GM19468 (cell line): ENCODE measurements around the gene TM4SF1.

ENCODE experiments used
- ATAC-seq: cut with Tn5 transposase; IDR thresholded peaks from one replicate; pipeline ENCODE4 v1.9.1; 2021; ENCODE audit warnings: mild to moderate bottlenecking, moderate library complexity, moderate number of reproducible peaks; ENCODE audit not compliant: unreplicated experiment; ENCODE audit errors: extremely low read depth

TM4SF1 gene

GRCh38 chr3:149376718-149377407, 586 bp downstream of the TM4SF1 start:
- no peak for ATAC-seq

DNA sequence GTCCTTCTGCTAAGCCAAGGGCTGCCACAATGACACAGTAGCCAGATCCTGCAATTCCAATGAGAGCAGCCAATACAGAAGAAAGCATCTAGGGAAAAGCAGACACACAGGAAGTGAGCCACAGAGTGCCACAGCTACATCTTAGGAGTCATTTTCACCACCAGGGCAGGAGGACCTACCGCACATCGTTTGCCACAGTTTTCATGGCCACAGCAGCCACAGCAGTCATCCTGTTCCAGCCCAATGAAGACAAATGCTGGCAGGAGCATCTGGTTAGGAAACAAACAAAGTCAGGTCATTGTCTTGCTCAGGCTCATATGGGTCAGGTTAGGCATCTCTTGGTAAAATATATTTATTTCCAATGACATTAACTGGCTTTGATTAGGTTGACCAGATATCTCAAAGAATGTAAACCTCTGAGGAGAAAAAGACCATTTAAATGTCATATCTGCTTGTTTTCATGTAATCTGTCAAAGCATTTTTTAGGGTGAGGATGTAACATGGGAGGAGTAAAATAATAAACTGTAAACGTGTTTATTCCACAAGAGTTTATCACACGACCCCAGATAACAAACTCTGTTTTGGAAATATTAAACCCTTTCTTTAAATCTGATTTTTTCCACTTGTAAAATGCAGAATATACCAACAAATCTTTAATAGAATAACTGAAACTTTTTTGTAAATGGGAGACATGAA, 1.8 kb downstream of the TM4SF1 start:
- ATAC-seq: no peak

DNA sequence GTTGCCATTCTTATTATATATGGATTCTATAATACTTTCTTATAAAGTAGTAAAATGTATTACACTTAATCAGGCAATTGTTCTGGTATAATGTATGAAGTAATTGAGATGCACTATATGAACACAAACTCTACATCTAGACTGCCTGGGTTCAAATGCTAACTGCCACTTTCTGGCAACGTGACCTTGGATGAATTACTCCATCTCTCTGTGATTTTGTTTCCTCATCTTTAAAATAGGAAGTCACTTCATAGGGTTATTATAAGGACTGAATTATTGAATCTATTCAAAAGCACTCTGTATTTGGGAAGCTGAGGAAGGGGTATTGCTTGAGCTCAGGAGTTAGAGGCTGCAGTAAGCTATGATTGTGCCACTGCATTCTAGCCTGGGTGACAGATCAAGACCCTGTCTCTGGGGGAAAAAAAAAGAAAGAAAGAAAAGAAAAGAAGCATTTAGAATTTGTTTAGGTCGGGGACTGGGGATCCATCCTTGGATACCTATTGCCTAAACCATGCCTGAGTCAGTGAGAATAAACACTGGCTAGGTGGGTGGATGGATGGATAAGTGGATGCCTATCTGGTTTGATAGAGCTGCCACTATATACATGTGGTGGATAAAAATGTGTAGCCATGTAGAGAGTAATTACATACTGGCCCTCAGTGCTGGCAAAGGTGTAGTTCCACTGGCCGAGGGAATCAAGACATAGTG, 2.5 kb downstream of the TM4SF1 start:
- ATAC-seq: no peak

DNA sequence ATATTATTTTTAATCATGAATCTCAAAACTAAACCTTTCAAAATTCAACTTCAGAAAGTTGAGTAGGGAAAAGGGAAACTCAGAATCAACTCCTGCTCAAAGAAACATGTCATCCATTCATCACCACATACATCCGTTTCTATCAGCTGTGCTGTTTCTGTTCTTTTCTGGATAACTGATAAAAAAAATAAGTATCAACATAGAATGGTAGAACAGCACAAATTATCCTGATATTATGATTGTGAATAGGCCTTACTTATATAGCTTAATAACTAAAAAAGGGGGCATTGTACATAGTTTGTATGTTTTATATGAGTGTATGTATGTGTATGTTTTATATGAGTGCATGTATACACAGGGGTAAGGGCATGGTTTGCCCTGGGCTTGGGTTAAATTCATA, 3.1 kb downstream of the TM4SF1 start:
- ATAC-seq: no peak

DNA sequence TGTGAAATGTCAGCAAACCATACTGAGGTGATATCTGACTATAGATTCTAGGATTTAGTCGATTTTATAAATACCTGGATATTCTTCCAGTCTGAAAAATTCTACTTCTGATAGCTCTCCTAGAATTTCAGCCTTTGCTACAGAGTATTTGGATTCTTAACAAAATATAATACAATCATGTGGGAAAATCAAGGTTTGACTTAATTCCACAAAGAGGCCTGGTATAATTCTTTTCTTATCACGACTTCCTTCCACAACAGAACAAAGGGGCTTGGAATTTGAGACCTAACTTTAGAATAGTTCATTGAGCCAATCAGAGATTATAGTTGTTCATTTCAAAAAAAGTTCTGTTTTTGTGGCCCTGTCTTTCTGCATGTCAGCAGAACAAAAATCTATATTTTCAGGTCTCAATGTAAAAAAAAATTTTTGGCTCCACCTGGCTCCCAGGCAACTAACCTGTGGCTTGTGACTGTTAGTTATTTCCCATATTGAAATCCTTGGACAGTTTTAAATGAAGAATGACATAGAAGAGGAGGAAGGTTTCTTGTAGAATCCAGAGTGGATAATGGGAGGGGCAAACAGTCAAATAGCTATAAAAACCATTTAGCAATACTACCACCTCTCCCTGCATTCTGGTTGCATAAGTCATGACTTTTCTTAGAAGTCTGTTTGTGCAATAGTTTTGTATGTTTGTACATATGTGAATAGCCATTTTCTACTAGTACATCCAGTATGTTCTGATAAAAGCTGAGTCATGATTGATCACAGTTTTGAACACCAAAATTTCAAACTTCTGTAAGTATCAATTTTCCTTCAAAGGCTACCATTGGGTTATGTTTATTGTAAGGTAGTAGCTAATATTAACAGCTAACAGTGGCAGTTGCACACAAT, 4.0 kb downstream of the TM4SF1 start:
- ATAC-seq: no peak

DNA sequence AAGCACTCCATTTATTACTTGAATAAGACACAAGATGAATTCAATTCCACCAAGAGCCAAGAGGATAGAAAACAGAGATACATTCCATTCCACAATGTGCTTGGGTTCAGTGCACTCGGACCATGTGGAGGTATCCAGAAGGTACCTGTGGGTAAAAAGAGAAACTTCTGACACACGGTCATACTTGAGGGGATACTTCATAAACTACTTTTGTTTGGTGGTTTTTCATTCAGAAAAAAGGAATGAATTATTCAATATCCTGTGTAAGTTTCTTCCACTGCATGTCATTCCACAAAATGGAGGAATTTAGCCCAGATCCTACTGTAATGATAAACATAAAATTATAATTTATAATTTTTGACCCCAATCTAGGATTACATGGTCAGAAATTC, 5.7 kb downstream of the TM4SF1 start:
- no peak for ATAC-seq

DNA sequence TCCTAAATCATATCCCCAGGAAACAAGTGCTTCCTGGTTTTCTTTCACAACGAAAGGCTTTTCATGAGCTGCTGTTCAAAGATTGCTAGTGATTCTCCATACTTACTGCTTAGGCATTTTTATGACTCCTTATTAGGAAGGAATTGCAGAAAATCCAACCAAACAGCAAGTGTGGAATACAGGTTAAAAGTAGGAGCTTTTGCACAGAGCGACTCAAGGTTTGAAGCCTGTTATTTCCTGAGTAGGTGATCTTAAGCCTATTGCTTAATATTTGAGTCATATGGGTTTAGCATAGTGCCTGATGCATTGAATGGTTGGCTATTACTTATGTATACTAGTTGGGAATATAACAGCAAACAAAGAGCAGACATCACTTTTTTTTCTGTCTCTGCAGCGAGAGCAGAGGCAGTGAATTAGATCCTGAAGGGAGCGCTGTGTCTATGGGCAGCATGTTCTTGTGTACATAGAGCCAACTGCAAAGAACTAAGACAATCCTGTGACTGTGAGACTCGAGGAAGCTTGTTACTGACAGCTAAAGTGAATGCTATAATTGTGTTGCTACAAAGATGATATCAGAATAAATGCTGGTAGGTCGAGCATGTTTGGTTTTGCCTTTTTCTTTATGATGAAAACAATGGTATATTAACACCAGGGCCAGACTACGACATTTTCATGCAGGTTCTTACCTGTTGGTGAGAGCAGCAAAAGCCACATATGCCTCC, 6.3 kb downstream of the TM4SF1 start:
- ATAC-seq: no peak

DNA sequence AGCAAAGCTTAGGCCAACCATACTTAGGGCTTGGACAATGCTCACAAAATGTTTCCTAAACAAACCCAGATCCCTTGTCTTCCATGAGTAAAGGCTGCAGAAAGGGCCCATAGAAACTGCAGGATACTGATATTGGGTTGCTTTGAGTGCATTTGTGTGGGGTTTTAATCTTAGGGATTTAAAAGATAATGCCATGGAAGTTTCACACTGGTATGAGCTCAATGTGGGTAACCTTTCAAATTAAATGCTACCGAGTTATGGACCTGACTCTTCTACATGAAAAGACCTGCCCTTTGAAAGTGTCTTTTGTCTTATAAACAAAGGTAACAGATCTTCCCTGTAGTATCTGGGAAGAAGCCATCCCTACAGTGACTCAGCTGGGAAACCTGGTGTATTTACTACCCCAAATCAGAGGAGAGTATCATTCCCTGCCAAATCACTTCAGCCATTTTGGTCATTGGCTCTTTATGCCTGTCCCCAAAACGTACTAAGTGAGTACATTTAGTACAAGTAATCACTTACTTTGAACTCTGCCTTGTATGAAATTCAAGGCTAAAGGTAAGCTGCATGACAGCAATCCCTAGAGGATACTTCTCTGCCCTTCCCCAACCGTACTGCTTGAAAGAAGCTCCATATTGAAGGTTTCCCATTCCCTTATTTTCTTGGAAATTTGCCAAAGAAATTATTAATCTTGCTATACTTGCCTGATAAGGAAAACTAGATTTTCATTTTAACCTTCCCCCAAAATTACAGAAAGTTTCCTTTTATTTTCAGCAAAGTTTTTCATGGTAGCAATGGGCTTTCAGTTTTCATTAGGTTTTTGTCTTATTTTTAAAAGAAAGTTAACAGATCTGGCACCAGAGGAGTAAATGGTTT, 7.2 kb downstream of the TM4SF1 start:
- no peak for ATAC-seq

GRCh38 chr3:149368674-149369497, 8.6 kb downstream of the TM4SF1 start:
- ATAC-seq: no peak

- no peak for ATAC-seq
These were observed 9.2 kb downstream of the TM4SF1 start for GRCh38 chr3:149368201-149368673.

- ATAC-seq: no peak
These were observed 10.3 kb downstream of the TM4SF1 start for GRCh38 chr3:149366941-149367840.

DNA sequence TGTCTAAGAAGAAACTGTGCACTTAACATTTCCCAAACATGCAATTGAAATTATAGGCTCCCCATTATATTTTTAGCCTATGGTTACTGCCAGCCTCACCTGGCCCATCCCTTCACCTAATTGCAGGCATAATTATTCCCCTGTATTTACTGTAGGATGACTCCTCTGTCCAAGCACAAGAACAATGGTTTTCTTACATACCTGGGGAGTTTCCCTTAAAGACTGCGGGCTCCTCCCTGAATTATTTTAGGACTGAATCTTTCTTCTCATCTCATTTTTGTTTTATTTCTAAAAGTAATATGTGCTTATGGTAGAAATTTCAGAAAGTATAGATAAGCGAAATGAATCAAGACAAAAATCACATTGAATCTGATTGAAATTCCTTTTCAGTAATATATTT, 11.4 kb downstream of the TM4SF1 start:
- ATAC-seq: no peak

DNA sequence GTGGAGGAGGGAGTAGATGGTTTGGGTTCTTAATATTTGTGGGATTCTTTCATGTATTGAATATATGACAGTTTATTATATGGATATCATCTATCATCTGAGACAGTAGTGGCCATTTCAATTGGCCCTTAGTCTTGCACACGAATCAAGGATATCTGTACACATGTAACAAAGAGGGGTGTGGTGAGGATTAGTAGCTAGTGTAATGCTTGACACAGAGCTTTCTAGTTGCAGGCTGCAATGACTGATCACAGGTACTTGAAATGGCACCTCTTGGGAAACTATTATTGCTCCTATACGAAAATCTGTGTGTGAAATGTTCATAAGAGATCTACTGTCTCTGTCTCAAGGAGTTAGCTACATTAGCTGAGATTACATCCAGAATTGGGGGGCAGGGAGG, 12.8 kb downstream of the TM4SF1 start:
- no peak for ATAC-seq

DNA sequence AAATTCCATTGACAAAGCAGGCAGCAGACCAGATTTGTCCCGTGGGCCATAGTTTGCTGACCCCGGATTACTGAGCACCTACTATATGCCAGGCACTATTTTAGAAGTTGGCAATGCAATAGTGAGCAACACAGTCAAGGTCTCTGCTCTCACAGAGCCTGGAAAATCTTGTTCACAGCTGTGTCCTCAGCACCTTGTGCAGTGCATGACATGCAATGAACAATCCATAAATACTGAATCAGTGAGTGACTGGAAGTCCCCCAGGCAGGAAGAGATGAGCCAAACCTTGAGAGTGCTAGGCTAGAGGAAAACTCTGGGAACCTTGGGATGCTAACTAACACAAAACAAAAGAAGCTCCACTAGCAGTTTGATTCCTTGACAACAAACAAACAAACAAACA, 14.4 kb downstream of the TM4SF1 start:
- ATAC-seq: no peak

- no peak for ATAC-seq
These were observed 15.1 kb downstream of the TM4SF1 start for GRCh38 chr3:149362366-149362765.

DNA sequence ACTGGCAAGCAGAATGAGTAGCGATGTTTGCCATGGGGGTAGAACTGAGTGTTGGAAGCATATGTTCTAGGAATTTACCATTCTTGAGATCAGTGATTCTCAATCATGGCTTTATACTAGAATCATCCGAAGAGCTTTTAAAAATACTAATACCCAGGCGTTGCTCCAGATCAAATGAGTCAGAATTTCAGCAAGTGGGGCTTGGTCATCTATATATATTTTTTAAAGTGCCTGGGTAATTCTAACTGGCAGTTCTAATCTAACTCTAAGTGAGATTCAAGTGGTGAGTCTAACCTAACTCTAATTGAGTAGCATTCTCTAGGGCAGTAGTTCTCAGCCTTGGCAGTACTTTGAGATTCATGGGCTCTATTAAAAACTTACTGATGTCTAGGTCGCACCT, 20.8 kb downstream of the TM4SF1 start:
- ATAC-seq: no peak

- no peak for ATAC-seq
These were observed 21.3 kb downstream of the TM4SF1 start for GRCh38 chr3:149356044-149356592.
